OCI-LY1 (cell line): Measurements from ENCODE around the gene PER2.
"Not testable (repeated sequence)": the region's sequence is repeated elsewhere in the genome, so short reads cannot be mapped to it uniquely, and the experiment has no call there.

Source experiments
- H2AFZ ChIP-seq: fragments of 200-600 bp; sonication (generic), shearing (Covaris generic); 2 replicates; pipeline ENCODE4 v1.6.0; 2014; ENCODE audit warnings: antibody characterized with exemption, mild to moderate bottlenecking, low read length
- H3F3A ChIP-seq: fragments of 200-600 bp; sonication (generic), shearing (Covaris generic); 2 replicates; pipeline ENCODE4 v1.6.0; 2014; ENCODE audit warnings: mild to moderate bottlenecking, antibody characterized with exemption, low read length, moderate library complexity; ENCODE audit not compliant: insufficient read depth
- H3K27ac ChIP-seq: fragments of 200-600 bp; sonication (generic); 2 replicates; pipeline ENCODE4 v1.5.1; 2014; ENCODE audit warnings: low read length, mixed run types, mild to moderate bottlenecking, low read depth; ENCODE audit not compliant: poor library complexity, severe bottlenecking
- H3K27me3 ChIP-seq: fragments of 200-600 bp; sonication (generic); 2 replicates; pipeline ENCODE4 v1.6.0; 2014; ENCODE audit warnings: antibody characterized with exemption, mild to moderate bottlenecking, low read length, moderate library complexity; ENCODE audit not compliant: insufficient read depth
- H3K36me3 ChIP-seq: fragments of 200-600 bp; sonication (generic); 2 replicates; pipeline ENCODE4 v1.6.1; 2014; ENCODE audit warnings: mild to moderate bottlenecking, antibody characterized with exemption, low read length, moderate library complexity, mixed read lengths; ENCODE audit not compliant: insufficient read depth
- H3K4me1 ChIP-seq: fragments of 200-600 bp; sonication (generic); 2 replicates; pipeline ENCODE4 v1.5.1; 2014; ENCODE audit warnings: mild to moderate bottlenecking, low read length, moderate library complexity; ENCODE audit not compliant: insufficient read depth, severe bottlenecking
- H3K4me2 ChIP-seq: fragments of 200-600 bp; sonication (generic), shearing (Covaris generic); 2 replicates; pipeline ENCODE4 v1.6.1; 2014; ENCODE audit warnings: low read length
- H3K4me3 ChIP-seq: fragments of 200-600 bp; sonication (generic); 2 replicates; pipeline ENCODE4 v1.5.1; 2014; ENCODE audit warnings: low read length, low read depth, mild to moderate bottlenecking, mixed read lengths; ENCODE audit not compliant: poor library complexity, severe bottlenecking
- H3K79me2 ChIP-seq: fragments of 200-600 bp; shearing (Covaris generic); 2 replicates; pipeline ENCODE4 v1.6.1; 2016; ENCODE audit warnings: mixed run types, low read length, mixed read lengths; ENCODE audit not compliant: insufficient read depth
- H3K9ac ChIP-seq: fragments of 200-600 bp; sonication (generic), shearing (Covaris generic); 2 replicates; pipeline ENCODE4 v1.6.1; 2014; ENCODE audit warnings: mild to moderate bottlenecking, low read length, mixed read lengths
- H3K9me2 ChIP-seq: fragments of 200-600 bp; sonication (generic), shearing (Covaris generic); 2 replicates; pipeline ENCODE4 v1.6.1; 2014; ENCODE audit warnings: low read depth, mild to moderate bottlenecking, low read length, mixed read lengths
- H3K9me3 ChIP-seq: fragments of 200-600 bp; shearing (Covaris generic); 2 replicates; pipeline ENCODE4 v1.6.1; 2014; ENCODE audit warnings: low read length, mixed read lengths
- H4K20me1 ChIP-seq: fragments of 200-600 bp; sonication (generic), shearing (Covaris generic); 2 replicates; pipeline ENCODE4 v1.6.0; 2016; ENCODE audit warnings: mild to moderate bottlenecking, low read length; ENCODE audit not compliant: insufficient read depth
- CTCF ChIP-seq: fragments of 200-600 bp; sonication (generic), shearing (Covaris generic); IDR thresholded peaks from 2 replicates; pipeline ENCODE4 v1.5.1; 2017; ENCODE audit warnings: mild to moderate bottlenecking, antibody characterized with exemption, low read length, moderate library complexity, mixed read lengths
- EZH2 ChIP-seq: fragments of 200-600 bp; sonication (generic), shearing (Covaris generic); IDR thresholded peaks from 2 replicates; pipeline ENCODE4 v1.8.0; 2017; ENCODE audit warnings: borderline replicate concordance, mixed run types, mild to moderate bottlenecking, antibody characterized with exemption, low read length, moderate library complexity, mixed read lengths

The PER2 gene

GRCh38 chr2:238325694-238326093 lies 37.3 kb upstream of the PER2 start:
- H2AFZ ChIP-seq = no peak overlapping the region
- peaks cover 7% of the 10 kb centered on the region for H3K4me1 ChIP-seq
- TF ChIP-seq EZH2 (no peak), CTCF (no peak)
- no peaks in the 10 kb centered on the region for H3K9me3 ChIP-seq
- no peak overlapping the region for H3K9ac ChIP-seq
- no peaks in the 10 kb centered on the region for H3F3A ChIP-seq
- no peak overlapping the region for H3K27ac ChIP-seq
- H3K4me2 ChIP-seq = no peak overlapping the region
- H4K20me1 ChIP-seq = no peaks in the 10 kb centered on the region
- H3K36me3 ChIP-seq = no peaks in the 10 kb centered on the region
- H3K9me2 ChIP-seq = no peaks in the 10 kb centered on the region
- H3K27me3 ChIP-seq = peaks cover 5% of the 10 kb centered on the region
- H3K79me2 ChIP-seq = no peaks in the 10 kb centered on the region
- H3K4me3 ChIP-seq = no peak overlapping the region

GRCh38 chr2:238324248-238324647 lies 35.8 kb upstream of the PER2 start:
- H3K79me2 ChIP-seq, H2AFZ ChIP-seq, H3K4me3 ChIP-seq, H3K36me3 ChIP-seq, H4K20me1 ChIP-seq, H3F3A ChIP-seq, H3K9ac ChIP-seq, H3K4me2 ChIP-seq, H3K9me3 ChIP-seq, H3K27me3 ChIP-seq, H3K9me2 ChIP-seq, H3K27ac ChIP-seq: not testable (repeated sequence)
- H3K4me1 ChIP-seq = peaks cover 15% of the 10 kb centered on the region

GRCh38 chr2:238322001-238322411 lies 33.6 kb upstream of the PER2 start:
- Histone ChIP-seq H3K4me3 (no peak overlapping the region), H3K27me3 (peaks cover 8% of the 10 kb centered on the region), H3K9me3 (no peaks in the 10 kb centered on the region), H3K27ac (no peak overlapping the region), H3K4me2 (no peak overlapping the region), H3F3A (no peaks in the 10 kb centered on the region), H3K9ac (no peak overlapping the region), H3K4me1 (peaks cover 15% of the 10 kb centered on the region), H2AFZ (no peak overlapping the region), H3K9me2 (no peaks in the 10 kb centered on the region), H3K36me3 (no peaks in the 10 kb centered on the region), H3K79me2 (no peaks in the 10 kb centered on the region), H4K20me1 (no peaks in the 10 kb centered on the region)
- no peak for TF ChIP-seq CTCF
- TF ChIP-seq EZH2 = no peak

GRCh38 chr2:238321467-238321866 lies 33.1 kb upstream of the PER2 start:
- no peaks in the 10 kb centered on the region for H3K9me2 ChIP-seq

More at GRCh38 chr2:238321467-238321866, 33.1 kb upstream of the PER2 start:
- H3K79me2 ChIP-seq = no peaks in the 10 kb centered on the region
- H3K27ac ChIP-seq = no peak overlapping the region
- H3K27me3 ChIP-seq = peaks cover 8% of the 10 kb centered on the region
- H3K36me3 ChIP-seq = no peaks in the 10 kb centered on the region
- H3K4me1 ChIP-seq = peaks cover 15% of the 10 kb centered on the region
- H3K9me3 ChIP-seq = no peaks in the 10 kb centered on the region
- peak overlapping the region; percentile 70; the same call in 1 of the 2 replicates for H3K9ac ChIP-seq
- no peaks in the 10 kb centered on the region for H3F3A ChIP-seq
- peak overlapping the region; percentile 92 for H3K4me2 ChIP-seq
- no peak for TF ChIP-seq CTCF
- TF ChIP-seq EZH2 = no peak
- no peak overlapping the region for H2AFZ ChIP-seq
- H4K20me1 ChIP-seq = no peaks in the 10 kb centered on the region
- H3K4me3 ChIP-seq = peak overlapping the region; percentile 69
